ENCODE measurements around the gene SIX5.
"Not testable (repeated sequence)": the region's sequence is repeated elsewhere in the genome, so short reads cannot be mapped to it uniquely, and the experiment has no call there.

Gene SIX5

GRCh38 chr19:45801603-45802175 is 32.6 kb upstream of the SIX5 start:
- Histone ChIP-seq H3K36me3 (ENCODE audit: insufficient read depth) (no peaks in the 10 kb centered on the region), H3K79me2 (ENCODE audit: insufficient read depth, low read depth) (no peaks in the 10 kb centered on the region), H3K4me1 (ENCODE audit: low read depth, poor library complexity, severe bottlenecking) (peaks cover 16% of the 10 kb centered on the region), H3K9ac (no peak overlapping the region), H3K4me2 (no peak overlapping the region), H3K27me3 (ENCODE audit: insufficient read depth, low read depth) (no peaks in the 10 kb centered on the region), H3K4me3 (IDR thresholded peaks at IDR 0.05; ENCODE audit: insufficient read depth, low read depth, low read length) (no peak overlapping the region), H4K20me1 (ENCODE audit: insufficient read depth) (no peaks in the 10 kb centered on the region), H3K27ac (no peak overlapping the region), H2AFZ (ENCODE audit: low read depth) (no peak overlapping the region)
- TF ChIP-seq, protein P1, sequence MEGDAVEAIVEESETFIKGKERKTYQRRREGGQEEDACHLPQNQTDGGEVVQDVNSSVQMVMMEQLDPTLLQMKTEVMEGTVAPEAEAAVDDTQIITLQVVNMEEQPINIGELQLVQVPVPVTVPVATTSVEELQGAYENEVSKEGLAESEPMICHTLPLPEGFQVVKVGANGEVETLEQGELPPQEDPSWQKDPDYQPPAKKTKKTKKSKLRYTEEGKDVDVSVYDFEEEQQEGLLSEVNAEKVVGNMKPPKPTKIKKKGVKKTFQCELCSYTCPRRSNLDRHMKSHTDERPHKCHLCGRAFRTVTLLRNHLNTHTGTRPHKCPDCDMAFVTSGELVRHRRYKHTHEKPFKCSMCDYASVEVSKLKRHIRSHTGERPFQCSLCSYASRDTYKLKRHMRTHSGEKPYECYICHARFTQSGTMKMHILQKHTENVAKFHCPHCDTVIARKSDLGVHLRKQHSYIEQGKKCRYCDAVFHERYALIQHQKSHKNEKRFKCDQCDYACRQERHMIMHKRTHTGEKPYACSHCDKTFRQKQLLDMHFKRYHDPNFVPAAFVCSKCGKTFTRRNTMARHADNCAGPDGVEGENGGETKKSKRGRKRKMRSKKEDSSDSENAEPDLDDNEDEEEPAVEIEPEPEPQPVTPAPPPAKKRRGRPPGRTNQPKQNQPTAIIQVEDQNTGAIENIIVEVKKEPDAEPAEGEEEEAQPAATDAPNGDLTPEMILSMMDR (conservative IDR thresholded peaks at IDR 0.05; ENCODE audit: low read depth, low read length): no peak

DNA sequence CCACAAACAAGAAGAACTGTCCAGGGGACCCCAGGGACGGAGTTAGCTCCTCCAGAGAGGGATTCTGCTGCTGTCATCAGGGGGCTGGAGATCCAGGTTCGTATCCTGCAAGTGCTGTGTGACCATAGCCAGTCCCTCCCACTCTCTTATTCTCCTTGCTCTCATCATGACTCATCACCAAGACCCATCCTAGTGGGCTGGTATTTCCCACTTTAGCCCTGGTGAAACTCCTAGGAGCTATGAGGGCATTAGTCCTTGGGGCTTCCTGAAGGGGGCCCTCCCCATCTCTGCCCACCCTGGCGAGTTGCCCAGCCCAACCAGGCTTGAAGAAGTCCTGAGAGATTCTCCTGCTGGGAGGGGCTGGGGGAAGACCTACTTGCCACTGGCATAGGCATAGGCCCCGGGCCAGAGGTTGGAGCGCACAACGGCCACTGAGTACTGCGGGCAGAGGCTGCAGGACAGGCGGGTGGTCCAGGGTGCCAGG is 31.1 kb upstream of the SIX5 start:
- Histone ChIP-seq H2AFZ (ENCODE audit: low read depth) (no peak overlapping the region), H3K36me3 (ENCODE audit: insufficient read depth) (no peaks in the 10 kb centered on the region), H3K4me3 (IDR thresholded peaks at IDR 0.05; ENCODE audit: insufficient read depth, low read depth, low read length) (no peak overlapping the region), H3K79me2 (ENCODE audit: insufficient read depth, low read depth) (no peaks in the 10 kb centered on the region), H3K27ac (no peak overlapping the region), H3K9ac (no peak overlapping the region), H3K27me3 (ENCODE audit: insufficient read depth, low read depth) (no peaks in the 10 kb centered on the region), H3K4me1 (ENCODE audit: low read depth, poor library complexity, severe bottlenecking) (peaks cover 16% of the 10 kb centered on the region), H4K20me1 (ENCODE audit: insufficient read depth) (no peaks in the 10 kb centered on the region), H3K4me2 (no peak overlapping the region)
- TF ChIP-seq, protein P1 (conservative IDR thresholded peaks at IDR 0.05; ENCODE audit: low read depth, low read length): no peak

- H3K36me3 ChIP-seq (ENCODE audit: insufficient read depth); H3K79me2 ChIP-seq (ENCODE audit: insufficient read depth, low read depth); H3K27me3 ChIP-seq (ENCODE audit: insufficient read depth, low read depth); H3K27ac ChIP-seq; H3K4me3 ChIP-seq (IDR thresholded peaks at IDR 0.05; ENCODE audit: insufficient read depth, low read depth, low read length); H3K9ac ChIP-seq; H4K20me1 ChIP-seq (ENCODE audit: insufficient read depth); H2AFZ ChIP-seq (ENCODE audit: low read depth): not testable (repeated sequence)
- Histone ChIP-seq H3K4me1 (ENCODE audit: low read depth, poor library complexity, severe bottlenecking) (peaks cover 16% of the 10 kb centered on the region), H3K4me2 (peak overlapping the region; percentile 33; the same call in 1 of the 2 replicates)
Observed at GRCh38 chr19:45799541-45799940, 30.5 kb upstream of the SIX5 start.

DNA sequence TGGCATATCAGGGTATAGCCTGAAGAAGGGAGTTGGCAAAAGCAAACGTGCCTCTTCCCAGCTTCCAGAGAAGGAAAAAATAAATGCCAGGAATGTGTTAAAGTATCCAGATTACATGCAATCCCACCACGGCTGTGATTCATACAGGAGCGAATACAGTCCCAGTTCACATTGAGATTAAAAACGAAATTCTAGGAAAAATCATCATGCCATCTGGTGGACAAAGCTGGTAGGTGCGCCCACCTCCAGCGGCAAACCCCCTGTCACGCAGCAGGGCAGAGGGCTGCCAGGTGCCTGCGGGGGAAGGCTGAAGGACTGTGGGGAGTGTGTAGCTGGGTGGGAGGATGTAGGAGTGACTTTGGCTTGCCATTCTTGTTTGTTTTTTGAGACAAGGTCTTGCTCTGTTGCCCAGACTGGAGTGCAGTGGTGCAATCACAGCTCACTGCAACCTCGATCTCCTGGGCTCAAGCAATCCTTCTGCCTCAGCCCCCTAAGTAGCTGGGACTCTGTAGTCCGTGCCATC is 30.0 kb upstream of the SIX5 start:
- Histone ChIP-seq H3K4me2 (peak overlapping the region; percentile 33; the same call in 1 of the 2 replicates), H3K27me3 (ENCODE audit: insufficient read depth, low read depth) (0 out of 2 replicates have a peak, but pooled peaks cover 3% of the 10 kb centered on the region), H3K9ac (no peak overlapping the region), H4K20me1 (ENCODE audit: insufficient read depth) (no peaks in the 10 kb centered on the region), H3K4me3 (IDR thresholded peaks at IDR 0.05; ENCODE audit: insufficient read depth, low read depth, low read length) (no peak overlapping the region), H3K4me1 (ENCODE audit: low read depth, poor library complexity, severe bottlenecking) (peaks cover 16% of the 10 kb centered on the region), H3K36me3 (ENCODE audit: insufficient read depth) (no peaks in the 10 kb centered on the region), H3K27ac (no peak overlapping the region), H2AFZ (ENCODE audit: low read depth) (peak overlapping the region; percentile 19; the same call in 1 of the 2 replicates), H3K79me2 (ENCODE audit: insufficient read depth, low read depth) (no peaks in the 10 kb centered on the region)
- TF ChIP-seq, protein P1 (conservative IDR thresholded peaks at IDR 0.05; ENCODE audit: low read depth, low read length): peak; percentile 89

GRCh38 chr19:45794627-45795026 is 25.6 kb upstream of the SIX5 start:
- Histone ChIP-seq H3K4me1 (ENCODE audit: low read depth, poor library complexity, severe bottlenecking) (peaks cover 28% of the 10 kb centered on the region), H2AFZ (ENCODE audit: low read depth) (no peak overlapping the region), H3K4me2 (no peak overlapping the region), H3K79me2 (ENCODE audit: insufficient read depth, low read depth) (peaks cover 18% of the 10 kb centered on the region), H3K36me3 (ENCODE audit: insufficient read depth) (peaks cover 7% of the 10 kb centered on the region; the same call in 1 of the 2 replicates), H3K9ac (no peak overlapping the region), H3K27ac (no peak overlapping the region), H3K4me3 (IDR thresholded peaks at IDR 0.05; ENCODE audit: insufficient read depth, low read depth, low read length) (no peak overlapping the region), H4K20me1 (ENCODE audit: insufficient read depth) (no peaks in the 10 kb centered on the region), H3K27me3 (ENCODE audit: insufficient read depth, low read depth) (0 out of 2 replicates have a peak, but pooled peaks cover 3% of the 10 kb centered on the region)
- TF ChIP-seq, protein P1 (conservative IDR thresholded peaks at IDR 0.05; ENCODE audit: low read depth, low read length): no peak

Measured in KMS-11 (cell line).